Measurements from ENCODE around the gene ZNF184. TPM values are rescaled to one million over a fixed set of nuclear protein-coding genes. Genes with fewer than 3 reads are reported as not detected.

ZNF184 gene
- total RNA-seq, 1 experiment from 2014 or later = 8.8 TPM

DNA sequence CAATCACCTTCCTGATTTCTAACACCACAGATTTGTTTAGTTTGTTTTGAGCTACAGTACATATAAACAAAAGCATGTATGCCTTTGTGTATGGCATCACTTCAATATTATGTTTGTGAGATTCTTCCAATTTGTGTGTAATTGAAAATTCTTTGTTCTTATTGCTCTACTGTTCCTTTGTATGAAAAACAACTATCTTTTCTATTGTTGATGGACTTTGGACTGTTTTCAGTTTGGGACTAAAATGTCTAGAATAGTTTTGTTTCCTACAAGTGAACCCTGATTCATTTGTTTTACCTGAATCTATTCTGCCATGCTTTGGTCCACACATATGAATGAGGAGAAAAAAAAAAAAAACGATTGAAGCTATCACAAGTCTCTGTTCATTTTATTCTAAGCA is 21.2 kb upstream of the ZNF184 start:
- intact Hi-C loops (cut with micrococcal nuclease; ENCODE audit: unreplicated experiment) = no loop called here
- no TSS peak for BruUV-seq (replicated peaks)

DNA sequence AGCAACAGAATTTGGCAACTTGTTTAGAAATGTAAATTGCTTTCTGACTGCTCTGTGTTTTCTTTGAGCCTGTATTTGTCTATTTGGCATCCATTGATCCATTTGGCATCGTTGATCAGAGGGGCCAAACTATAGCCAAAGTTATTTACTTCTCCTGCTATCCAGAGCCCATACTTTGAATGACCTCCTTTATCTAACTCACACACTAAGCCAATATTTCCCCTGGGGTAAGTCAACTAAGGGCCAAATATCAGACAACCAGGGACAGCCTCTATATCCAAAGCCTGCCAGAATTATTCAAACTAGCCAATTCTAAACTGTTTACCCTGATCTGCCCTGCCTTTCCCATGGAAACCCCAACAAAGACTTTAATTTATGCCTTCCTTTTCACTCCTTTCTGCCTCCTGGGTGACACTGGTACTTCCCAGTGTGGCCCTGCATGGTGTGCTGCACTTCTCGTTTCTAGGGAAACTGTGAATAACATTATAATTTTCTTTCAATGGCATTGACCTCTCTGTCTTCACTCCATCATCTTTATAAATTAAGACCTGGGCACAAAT is 19.8 kb upstream of the ZNF184 start:
- DNase-seq = no peak
- Histone ChIP-seq H3K4me1 (replicated peaks; ENCODE audit: insufficient read depth) (no peaks in the 10 kb centered on the region), H3K27me3 (ENCODE audit: insufficient read depth, low read depth) (no peaks in the 10 kb centered on the region), H3K9me3 (ENCODE audit: insufficient read depth, low read depth) (peaks cover 5% of the 10 kb centered on the region), H3K4me3 (no peak overlapping the region), H4K20me1 (ENCODE audit: insufficient read depth) (no peaks in the 10 kb centered on the region), H2AFZ (no peak overlapping the region), H3K27ac (no peak overlapping the region), H3K4me2 (no peak overlapping the region), H3F3A (ENCODE audit: insufficient read depth, low read depth) (no peaks in the 10 kb centered on the region), H3K36me3 (ENCODE audit: low read depth) (no peaks in the 10 kb centered on the region), H3K79me2 (ENCODE audit: low read depth) (no peaks in the 10 kb centered on the region), H3K9me2 (ENCODE audit: insufficient read depth) (no peaks in the 10 kb centered on the region)
- intact Hi-C loops (cut with micrococcal nuclease; ENCODE audit: unreplicated experiment) = no loop called here
- no TSS peak for BruUV-seq (replicated peaks)
- ChIA-PET CTCF (no interaction called here), POLR2A (ENCODE audit: unreplicated experiment) (no interaction called here)
- TF ChIP-seq, protein P1, sequence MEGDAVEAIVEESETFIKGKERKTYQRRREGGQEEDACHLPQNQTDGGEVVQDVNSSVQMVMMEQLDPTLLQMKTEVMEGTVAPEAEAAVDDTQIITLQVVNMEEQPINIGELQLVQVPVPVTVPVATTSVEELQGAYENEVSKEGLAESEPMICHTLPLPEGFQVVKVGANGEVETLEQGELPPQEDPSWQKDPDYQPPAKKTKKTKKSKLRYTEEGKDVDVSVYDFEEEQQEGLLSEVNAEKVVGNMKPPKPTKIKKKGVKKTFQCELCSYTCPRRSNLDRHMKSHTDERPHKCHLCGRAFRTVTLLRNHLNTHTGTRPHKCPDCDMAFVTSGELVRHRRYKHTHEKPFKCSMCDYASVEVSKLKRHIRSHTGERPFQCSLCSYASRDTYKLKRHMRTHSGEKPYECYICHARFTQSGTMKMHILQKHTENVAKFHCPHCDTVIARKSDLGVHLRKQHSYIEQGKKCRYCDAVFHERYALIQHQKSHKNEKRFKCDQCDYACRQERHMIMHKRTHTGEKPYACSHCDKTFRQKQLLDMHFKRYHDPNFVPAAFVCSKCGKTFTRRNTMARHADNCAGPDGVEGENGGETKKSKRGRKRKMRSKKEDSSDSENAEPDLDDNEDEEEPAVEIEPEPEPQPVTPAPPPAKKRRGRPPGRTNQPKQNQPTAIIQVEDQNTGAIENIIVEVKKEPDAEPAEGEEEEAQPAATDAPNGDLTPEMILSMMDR (conservative IDR thresholded peaks at IDR 0.05) = no peak
- TF ChIP-seq EZH2 (IDR thresholded peaks at IDR 0.05; ENCODE audit: low read depth) = no peak

More for the DNA sequence above, 21.2 kb upstream of the ZNF184 start:
- Histone ChIP-seq H3K79me2 (ENCODE audit: low read depth) (no peaks in the 10 kb centered on the region), H3K4me2 (no peak overlapping the region), H3K27ac (no peak overlapping the region), H3K27me3 (ENCODE audit: insufficient read depth, low read depth) (no peaks in the 10 kb centered on the region), H3F3A (ENCODE audit: insufficient read depth, low read depth) (no peaks in the 10 kb centered on the region), H3K9me2 (ENCODE audit: insufficient read depth) (no peaks in the 10 kb centered on the region), H3K36me3 (ENCODE audit: low read depth) (no peaks in the 10 kb centered on the region), H4K20me1 (ENCODE audit: insufficient read depth) (no peaks in the 10 kb centered on the region), H2AFZ (no peak overlapping the region), H3K4me1 (replicated peaks; ENCODE audit: insufficient read depth) (no peaks in the 10 kb centered on the region), H3K9me3 (ENCODE audit: insufficient read depth, low read depth) (peaks cover 5% of the 10 kb centered on the region), H3K4me3 (no peak overlapping the region)
- ChIA-PET CTCF (no interaction called here), POLR2A (ENCODE audit: unreplicated experiment) (no interaction called here)
- TF ChIP-seq EZH2 (IDR thresholded peaks at IDR 0.05; ENCODE audit: low read depth) = no peak
- TF ChIP-seq, protein P1 (conservative IDR thresholded peaks at IDR 0.05) = no peak
- no peak for DNase-seq

DNA sequence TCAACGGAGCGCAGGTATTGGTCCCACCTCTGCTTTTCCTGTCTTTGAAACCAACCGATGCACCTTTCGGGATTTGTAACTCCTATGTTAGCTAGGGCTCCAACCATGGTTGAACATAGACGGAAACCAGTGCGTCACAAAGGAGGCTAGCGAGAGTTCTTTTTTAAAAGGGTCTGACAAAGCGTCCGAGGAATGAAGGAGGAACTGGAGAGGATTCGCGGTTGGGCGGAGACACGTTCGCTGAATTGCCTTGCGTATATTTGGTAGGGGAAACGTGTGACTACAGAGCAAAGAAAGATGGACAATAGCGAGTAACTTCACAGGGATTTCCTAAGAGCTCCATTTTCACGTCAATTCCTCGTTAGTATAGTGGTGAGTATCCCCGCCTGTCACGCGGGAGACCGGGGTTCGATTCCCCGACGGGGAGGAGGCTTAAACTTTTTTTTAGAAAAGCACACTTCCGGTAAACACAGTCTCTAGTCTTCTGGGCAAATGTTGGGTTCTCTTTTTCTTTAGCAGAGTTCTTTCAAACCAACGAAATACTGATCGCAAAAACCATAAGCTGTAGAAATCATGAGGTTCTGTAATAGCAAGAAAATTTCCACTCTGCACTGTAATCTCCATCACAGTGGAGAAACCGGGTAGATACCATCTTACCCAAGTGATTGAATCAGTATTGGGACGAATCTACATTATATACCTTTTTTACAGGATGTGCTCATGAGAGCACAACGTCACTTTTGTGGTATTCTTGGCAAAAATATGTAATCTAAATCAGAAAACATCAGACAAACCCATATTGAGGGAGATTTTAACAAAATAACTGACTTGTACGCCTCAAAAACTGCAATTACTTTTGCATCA is 6.6 kb upstream of the ZNF184 start:
- Histone ChIP-seq H3K36me3 (ENCODE audit: low read depth) (no peaks in the 10 kb centered on the region), H3K9me2 (ENCODE audit: insufficient read depth) (no peaks in the 10 kb centered on the region), H3F3A (ENCODE audit: insufficient read depth, low read depth) (peaks cover 23% of the 10 kb centered on the region), H3K27ac (peak overlapping the region; percentile 82), H2AFZ (peak overlapping the region; percentile 93), H3K4me2 (peak overlapping the region; percentile 79), H3K79me2 (ENCODE audit: low read depth) (no peaks in the 10 kb centered on the region), H3K4me1 (replicated peaks; ENCODE audit: insufficient read depth) (peaks cover 9% of the 10 kb centered on the region; the same call in 1 of the 2 replicates), H3K9me3 (ENCODE audit: insufficient read depth, low read depth) (no peaks in the 10 kb centered on the region), H4K20me1 (ENCODE audit: insufficient read depth) (no peaks in the 10 kb centered on the region), H3K27me3 (ENCODE audit: insufficient read depth, low read depth) (no peaks in the 10 kb centered on the region), H3K4me3 (peak overlapping the region; percentile 66)
- ChIA-PET CTCF (interaction anchor here (0.7 kb wide), 3 partner anchors 10 to 309 kb away, joined by 3 to 4 read pairs (median 3); no protein-coding TSS in a partner anchor), POLR2A (ENCODE audit: unreplicated experiment) (interaction anchor here (0.5 kb wide), 1 partner anchor 144 kb away, joined by 3 read pairs; no protein-coding TSS in a partner anchor)
- BruUV-seq (replicated peaks) = TSS peak; percentile 38
- intact Hi-C loops (cut with micrococcal nuclease; ENCODE audit: unreplicated experiment) = loop anchor here (1.0 to 10.0 kb wide), 6 partner anchors 185 to 415 kb away; a partner anchor contains a TSS
- no peak for TF ChIP-seq EZH2 (IDR thresholded peaks at IDR 0.05; ENCODE audit: low read depth)
- TF ChIP-seq, protein P1 (conservative IDR thresholded peaks at IDR 0.05) = no peak
- DNase-seq = peak; percentile 84

Measured in PC-9 (cell line).